NCI-H345 treated with DMSO at 0.1 percent for 48 hours (cell line): Measurements from ENCODE around the gene ZNRF3.

Experiments
- DNase-seq: peaks from one replicate; lab custom pipeline; 2025; ENCODE audit not compliant: unreplicated experiment; lab: John Stamatoyannopoulos, UW

Gene ZNRF3

DNA sequence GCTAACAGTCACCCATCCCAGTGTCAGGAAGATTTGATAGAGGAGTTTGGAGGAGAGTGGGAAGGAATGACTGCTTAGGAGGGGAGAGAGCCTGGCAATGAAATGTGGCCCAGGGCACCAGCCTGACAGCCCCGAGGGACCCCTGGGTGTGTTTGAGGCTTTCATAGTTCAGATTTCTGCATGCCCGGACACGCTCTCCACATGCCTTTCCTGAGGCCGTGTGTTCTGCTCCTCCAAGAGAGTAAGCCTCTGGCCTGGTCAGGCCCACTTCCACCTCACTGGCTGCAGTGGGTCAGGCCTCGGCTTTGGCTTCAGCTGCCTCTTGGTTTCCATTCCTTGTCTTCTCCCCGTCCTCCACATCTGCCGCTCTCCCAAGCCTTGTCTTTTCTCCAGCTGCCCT, 99.8 kb downstream of the ZNRF3 start:
- DNase-seq, result no peak

DNA sequence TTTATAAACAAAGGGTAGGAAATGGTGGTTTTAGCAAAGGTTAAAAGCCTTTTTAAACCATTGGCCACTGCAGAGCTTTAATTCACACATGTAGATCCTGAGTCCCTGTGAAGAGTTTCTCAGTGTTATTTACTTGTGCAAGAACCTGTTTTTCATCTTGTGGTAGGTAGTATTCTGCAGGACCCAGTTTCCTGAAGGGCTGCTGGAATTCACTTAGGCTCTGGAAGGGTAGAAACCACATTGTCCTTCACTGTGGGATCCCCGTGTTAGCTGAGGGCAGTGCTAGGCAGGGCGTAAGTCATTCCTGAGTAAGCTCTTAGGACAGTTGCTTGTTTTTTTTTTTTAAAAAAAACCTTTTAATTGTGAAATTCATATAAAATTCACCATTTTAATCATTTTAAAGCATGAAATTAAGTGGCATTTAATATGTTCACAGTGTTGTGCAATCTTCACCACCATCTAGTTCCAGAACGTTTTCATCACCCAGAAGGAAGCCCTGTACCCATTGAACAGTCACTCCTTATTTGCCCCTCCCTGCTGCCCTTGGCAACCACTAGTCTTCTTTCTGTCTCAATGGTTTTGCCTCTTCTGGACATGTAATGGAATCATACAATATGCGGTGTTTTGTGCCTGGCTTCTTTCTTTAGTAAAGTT, 100.5 kb downstream of the ZNRF3 start:
- DNase-seq, result no peak

DNA sequence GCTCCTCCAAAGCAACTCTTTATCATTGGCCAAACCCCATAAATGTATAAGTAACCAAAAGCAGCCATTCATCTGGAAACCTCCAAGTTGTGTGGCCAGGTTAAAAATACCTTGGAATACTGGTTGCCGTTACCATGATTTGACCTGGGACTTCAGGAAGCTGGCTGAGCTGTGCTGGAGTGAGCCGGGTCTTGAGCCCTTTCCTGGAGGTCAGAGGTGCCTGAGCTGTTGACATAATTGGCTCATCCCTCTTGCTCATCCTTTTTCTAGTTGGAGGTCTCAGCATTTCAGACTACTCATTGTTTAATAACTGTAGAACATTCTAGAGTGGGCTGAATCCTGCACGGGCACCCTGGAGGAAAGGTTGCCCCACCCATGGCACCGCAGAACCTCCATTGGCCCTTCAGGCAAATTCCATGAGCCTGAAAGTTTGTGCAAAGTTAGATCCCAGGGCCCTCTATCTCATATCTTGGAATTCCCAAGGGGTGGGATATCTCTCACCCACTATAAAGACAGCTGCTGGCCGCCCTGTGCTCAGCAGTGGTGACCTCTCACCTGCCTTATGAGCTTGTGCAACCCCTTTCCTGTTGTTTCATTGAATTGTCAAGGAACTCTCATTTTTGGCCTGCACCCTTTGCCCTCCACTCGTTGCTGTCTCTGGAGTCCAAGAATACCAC, 101.2 kb downstream of the ZNRF3 start:
- no peak for DNase-seq

GRCh38 chr22:28985581-28986290, 102.4 kb downstream of the ZNRF3 start:
- no peak for DNase-seq

- DNase-seq, result no peak
Measured at GRCh38 chr22:28986366-28986765, 103.0 kb downstream of the ZNRF3 start.

- no peak for DNase-seq
Measured at GRCh38 chr22:28988457-28988856, 105.1 kb downstream of the ZNRF3 start.

DNA sequence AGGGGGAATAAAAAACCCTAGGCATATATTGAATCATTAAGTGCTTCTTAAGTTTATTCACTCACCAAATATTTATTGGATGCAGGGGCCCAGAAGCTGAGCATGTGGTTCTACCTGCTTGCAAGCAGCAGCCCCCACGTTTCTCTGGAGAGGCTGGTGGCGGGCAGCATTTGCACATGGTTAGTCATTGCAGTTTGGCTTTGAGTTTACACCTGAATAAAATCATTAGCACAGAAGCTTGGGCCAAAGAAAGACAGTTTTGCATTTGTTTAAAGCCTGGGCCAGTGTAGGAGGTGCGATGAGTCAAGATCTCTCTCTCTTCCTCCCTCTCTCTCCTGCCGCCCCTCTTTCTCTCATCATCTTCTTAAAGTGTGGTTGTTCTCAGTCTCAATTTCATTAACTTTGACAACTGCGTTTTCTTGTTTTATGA, 105.7 kb downstream of the ZNRF3 start:
- no peak for DNase-seq

- no peak for DNase-seq
Measured at GRCh38 chr22:28989484-28989883, 106.1 kb downstream of the ZNRF3 start.

DNA sequence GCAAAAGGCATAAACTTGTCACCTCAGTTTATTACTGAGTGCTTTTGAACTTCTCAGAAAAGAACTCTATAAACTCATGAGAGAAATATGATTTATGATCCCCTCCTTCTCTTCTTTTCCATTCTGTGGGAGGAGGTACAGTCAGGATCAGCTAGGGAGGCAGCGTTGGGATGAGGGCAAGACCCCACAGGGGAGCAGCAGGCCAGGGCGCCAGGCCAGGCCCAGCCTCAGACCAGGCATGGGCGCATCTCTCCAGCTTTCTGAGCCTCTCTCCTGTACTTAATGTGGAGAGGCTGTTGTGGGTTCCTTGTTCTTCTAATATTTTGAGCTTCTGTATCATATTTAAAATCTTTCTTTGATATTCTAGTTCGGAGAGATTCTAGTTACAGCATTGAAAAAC, 106.5 kb downstream of the ZNRF3 start:
- DNase-seq, result no peak

DNA sequence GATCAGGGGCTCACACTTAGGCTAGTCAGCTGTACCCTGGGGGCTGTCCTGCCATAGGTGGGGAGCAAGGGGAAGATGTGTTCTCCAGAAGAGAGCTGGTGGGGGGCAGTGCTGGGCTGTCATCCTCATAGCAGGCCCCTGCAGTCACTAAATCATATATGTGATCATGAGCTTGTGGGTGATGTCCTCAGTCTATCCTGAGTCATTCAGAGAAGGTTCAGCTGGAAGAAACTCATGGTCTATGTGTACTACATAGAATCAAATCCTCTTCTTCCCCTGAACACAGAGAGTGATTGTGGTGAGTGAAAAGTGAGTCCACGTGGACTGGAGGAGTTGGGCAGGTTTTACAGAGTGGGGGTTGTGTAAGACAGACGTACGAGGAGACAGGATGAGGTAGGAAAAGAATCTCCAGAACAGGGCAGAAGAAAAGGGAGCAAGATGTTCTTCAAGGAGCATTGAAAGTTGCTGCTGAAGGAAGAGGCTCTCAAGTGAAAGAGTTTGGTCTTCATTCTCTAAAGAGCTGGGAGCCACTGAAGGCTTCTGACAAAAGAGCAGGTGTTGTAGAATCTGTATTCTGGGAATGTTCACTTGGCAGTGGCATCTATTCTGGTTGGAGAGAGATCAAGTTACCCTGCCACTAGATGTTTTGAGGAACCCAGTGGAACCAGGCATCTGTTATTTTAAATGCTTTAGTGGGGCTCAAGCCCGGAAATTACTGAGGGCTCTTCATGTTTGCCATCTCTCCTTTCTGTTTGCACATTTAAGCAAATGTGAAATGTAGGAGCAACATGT, 109.4 kb downstream of the ZNRF3 start:
- no peak for DNase-seq

DNA sequence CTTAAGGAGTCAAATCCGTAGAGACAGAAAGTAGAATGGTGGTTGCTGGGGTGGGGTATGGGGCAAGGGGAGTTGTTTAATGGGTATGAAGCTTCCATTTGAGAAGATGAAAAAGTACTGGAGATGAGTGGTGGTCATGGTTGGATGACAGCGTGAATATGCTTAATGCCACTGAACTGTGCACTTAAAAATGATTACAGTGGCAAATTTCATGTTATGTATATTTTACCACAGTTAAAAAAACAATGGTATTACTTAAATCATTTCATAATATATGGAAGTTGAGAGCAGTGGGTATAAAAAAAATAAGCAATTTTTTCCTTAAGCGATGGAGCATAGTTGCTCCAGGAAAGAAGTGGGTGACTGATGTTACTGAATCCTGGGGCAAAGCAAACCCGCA, 111.2 kb downstream of the ZNRF3 start:
- DNase-seq, result no peak

- DNase-seq, result no peak
Measured at GRCh38 chr22:28995551-28995950, 112.2 kb downstream of the ZNRF3 start.

- no peak for DNase-seq
Measured at GRCh38 chr22:28997342-28997741, 114.0 kb downstream of the ZNRF3 start.

DNA sequence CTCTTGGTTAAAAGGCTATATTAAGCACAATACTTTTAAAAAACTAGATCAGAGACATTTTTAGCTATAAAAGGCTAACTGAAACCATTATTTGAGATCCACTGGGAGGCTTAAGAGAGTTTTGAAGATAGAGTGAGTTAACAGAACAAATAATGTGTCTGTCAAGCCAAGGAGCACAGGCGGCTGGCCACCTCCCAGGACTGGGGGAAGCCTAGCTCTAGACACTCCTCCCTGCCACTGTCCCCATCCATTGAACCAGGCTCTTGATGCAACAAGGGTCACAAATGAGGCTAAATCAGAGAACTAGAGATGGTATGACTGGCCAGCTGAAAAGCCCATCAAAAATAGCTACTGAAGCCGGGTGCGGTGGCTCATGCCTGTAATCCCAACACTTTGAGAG, 115.3 kb downstream of the ZNRF3 start:
- no peak for DNase-seq

DNA sequence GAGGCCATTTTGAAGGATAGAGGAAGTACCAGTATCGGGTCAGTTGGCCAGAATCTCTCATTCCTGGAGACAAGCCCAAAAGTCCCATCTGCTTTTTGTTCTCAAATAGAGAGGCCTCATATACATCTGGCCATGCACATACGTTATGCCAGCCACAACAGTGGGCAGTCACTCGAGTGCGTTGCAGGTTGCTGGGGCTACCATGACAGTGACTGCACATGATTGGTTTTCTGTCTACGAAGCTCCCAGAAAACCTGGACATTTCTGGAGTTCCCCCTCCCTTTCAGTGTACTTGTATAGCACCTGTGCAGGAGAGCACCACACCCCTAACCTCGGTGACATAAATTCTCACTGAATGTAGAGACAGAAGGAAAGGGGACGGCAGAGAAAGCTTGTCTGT, 116.1 kb downstream of the ZNRF3 start:
- no peak for DNase-seq

GRCh38 chr22:28999919-29000556, 116.7 kb downstream of the ZNRF3 start:
- no peak for DNase-seq

GRCh38 chr22:29000641-29001040, 117.3 kb downstream of the ZNRF3 start:
- DNase-seq, result no peak

- no peak for DNase-seq
Measured at GRCh38 chr22:29002603-29003002, 119.2 kb downstream of the ZNRF3 start.

- no peak for DNase-seq
Measured at GRCh38 chr22:29003552-29003951, 120.2 kb downstream of the ZNRF3 start.

DNA sequence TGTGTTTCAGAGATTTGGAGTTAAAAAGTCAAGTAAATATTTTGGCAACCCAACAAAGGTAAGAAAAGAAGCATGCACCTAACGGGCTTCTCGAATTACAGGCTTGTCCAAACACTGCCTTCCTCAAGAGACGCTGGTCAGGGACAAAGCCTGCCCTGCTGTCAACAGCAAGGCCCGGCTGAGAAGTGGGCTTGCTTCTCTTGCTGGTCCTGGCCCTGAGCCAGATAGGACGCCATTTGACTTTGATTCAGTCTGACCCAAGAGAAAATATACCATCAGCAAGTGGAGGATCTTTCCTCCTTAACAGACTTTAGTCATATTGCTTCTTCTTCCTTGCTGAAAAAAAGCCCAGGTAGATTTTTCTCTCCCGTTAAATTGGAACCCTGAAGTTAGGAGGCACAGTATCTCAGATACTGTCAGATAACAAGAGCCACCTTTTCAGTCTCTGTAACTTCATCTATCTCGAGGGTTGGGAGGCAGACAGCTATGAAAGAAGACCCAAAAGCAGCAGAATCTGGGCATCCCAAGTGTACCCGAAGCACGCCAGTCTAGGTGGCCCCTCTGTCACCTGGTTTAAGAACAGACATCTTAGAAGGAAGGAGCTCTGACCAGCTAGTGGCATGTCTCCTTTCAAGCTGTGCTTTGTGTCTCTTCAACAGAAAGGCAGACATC, 120.7 kb downstream of the ZNRF3 start:
- DNase-seq, result no peak
